Mucosa of stomach (tissue), 1 donor: Measurements from ENCODE around the gene BRD8.

Experiments
- H3K27me3 ChIP-seq: one replicate; pipeline ENCODE4 v1.7.0; 2013; ENCODE audit warnings: mild to moderate bottlenecking, low read length; ENCODE audit not compliant: control insufficient read depth, insufficient read depth
- H3K36me3 ChIP-seq: one replicate; pipeline ENCODE4 v1.7.0; 2013; ENCODE audit warnings: low read length; ENCODE audit not compliant: control insufficient read depth, insufficient read depth
- H3K4me1 ChIP-seq: one replicate; pipeline ENCODE4 v1.7.0; 2013; ENCODE audit warnings: mild to moderate bottlenecking, low read length; ENCODE audit not compliant: control insufficient read depth, insufficient read depth
- H3K4me3 ChIP-seq: one replicate; pipeline ENCODE4 v1.7.0; 2013; ENCODE audit warnings: low read length
- H3K9ac ChIP-seq: one replicate; pipeline ENCODE4 v1.7.0; 2013; ENCODE audit warnings: mild to moderate bottlenecking, low read length, moderate library complexity
- H3K9me3 ChIP-seq: one replicate; pipeline ENCODE4 v1.7.0; 2013; ENCODE audit warnings: mild to moderate bottlenecking, low read length, moderate library complexity; ENCODE audit not compliant: control insufficient read depth
- donor health status: Pancreatic carcinoma.

BRD8 gene

DNA sequence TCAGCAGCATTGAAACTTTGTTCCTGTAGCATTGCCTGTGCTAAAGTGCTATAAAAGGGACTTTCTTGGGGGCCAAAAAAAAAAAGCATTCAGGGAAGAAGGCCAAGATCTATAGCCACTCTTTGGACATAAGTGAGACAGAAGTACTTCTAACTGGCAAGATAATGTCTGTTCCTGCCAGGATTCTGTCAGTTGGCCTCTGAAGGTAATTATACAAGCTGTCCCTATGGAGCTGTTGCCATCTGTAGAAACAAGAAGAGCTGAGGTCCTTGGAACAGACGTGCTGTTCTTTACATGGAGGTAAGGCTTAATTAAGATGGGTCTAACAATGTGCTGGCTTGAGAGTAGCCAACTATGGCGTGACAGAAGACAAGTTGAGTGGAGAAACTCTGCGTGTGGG, 10.2 kb upstream of the BRD8 start:
- no peak overlapping the region for H3K9ac ChIP-seq
- no peaks in the 10 kb centered on the region for H3K9me3 ChIP-seq
- no peaks in the 10 kb centered on the region for H3K4me1 ChIP-seq
- H3K4me3 ChIP-seq: no peak overlapping the region
- H3K27me3 ChIP-seq: no peaks in the 10 kb centered on the region
- H3K36me3 ChIP-seq: no peaks in the 10 kb centered on the region

- Histone ChIP-seq H3K27me3 (no peaks in the 10 kb centered on the region), H3K36me3 (no peaks in the 10 kb centered on the region), H3K4me3 (no peak overlapping the region), H3K9ac (no peak overlapping the region), H3K9me3 (no peaks in the 10 kb centered on the region), H3K4me1 (no peaks in the 10 kb centered on the region)
Measured at GRCh38 chr5:138186002-138186447, 7.6 kb upstream of the BRD8 start.

DNA sequence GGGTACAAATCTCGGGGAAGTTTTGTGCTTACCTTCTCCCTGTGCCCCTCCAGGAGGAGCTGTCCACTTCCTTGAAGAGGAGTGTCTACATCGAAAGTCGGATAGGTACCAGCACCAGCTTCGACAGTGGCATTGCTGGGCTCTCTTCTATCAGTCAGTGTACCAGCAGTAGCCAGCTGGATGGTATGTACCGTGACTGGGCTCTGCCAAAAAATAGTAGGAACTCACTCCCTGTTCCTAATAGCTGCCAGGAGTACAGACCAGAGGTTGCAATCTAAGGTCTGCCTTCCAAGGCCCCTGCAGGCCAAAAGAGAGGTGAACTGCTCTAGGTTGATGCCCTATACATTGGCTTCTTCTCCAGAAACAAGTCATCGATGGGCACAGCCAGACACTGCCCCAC, 4.4 kb upstream of the BRD8 start:
- no peak overlapping the region for H3K9ac ChIP-seq
- H3K27me3 ChIP-seq: no peaks in the 10 kb centered on the region
- no peak overlapping the region for H3K4me3 ChIP-seq
- no peaks in the 10 kb centered on the region for H3K9me3 ChIP-seq
- H3K4me1 ChIP-seq: peaks cover 12% of the 10 kb centered on the region
- H3K36me3 ChIP-seq: no peaks in the 10 kb centered on the region

DNA sequence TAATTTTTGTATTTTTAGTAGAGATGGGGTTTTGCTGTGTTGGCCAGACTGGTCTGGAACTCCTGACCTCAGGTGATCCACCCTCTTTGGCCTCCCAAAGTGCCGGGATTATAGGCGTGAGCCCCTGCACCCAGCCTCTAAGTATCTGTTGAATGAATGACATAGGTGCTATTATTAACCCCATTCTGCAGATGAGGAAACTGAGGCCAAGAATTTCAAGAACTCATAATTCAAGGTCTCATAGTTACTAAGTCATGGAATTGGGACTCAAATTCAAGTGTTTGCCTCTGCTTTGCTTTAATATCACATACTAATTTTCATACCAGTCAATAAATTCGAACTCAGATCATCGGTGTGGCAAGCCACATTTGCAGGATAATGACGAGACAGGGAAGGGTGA, 2.4 kb upstream of the BRD8 start:
- Histone ChIP-seq H3K4me3 (no peak overlapping the region), H3K9ac (no peak overlapping the region), H3K4me1 (peaks cover 12% of the 10 kb centered on the region), H3K9me3 (no peaks in the 10 kb centered on the region), H3K27me3 (no peaks in the 10 kb centered on the region), H3K36me3 (no peaks in the 10 kb centered on the region)

- no peak overlapping the region for H3K9ac ChIP-seq
- peaks cover 12% of the 10 kb centered on the region for H3K4me1 ChIP-seq
- H3K36me3 ChIP-seq: no peaks in the 10 kb centered on the region
- no peak overlapping the region for H3K4me3 ChIP-seq
- H3K27me3 ChIP-seq: no peaks in the 10 kb centered on the region
- H3K9me3 ChIP-seq: no peaks in the 10 kb centered on the region
Measured at GRCh38 chr5:138180183-138180782, 1.9 kb upstream of the BRD8 start.

GRCh38 chr5:138179277-138179857, 937 bp upstream of the BRD8 start:
- peak overlapping the region; percentile 24 for H3K9ac ChIP-seq

DNA sequence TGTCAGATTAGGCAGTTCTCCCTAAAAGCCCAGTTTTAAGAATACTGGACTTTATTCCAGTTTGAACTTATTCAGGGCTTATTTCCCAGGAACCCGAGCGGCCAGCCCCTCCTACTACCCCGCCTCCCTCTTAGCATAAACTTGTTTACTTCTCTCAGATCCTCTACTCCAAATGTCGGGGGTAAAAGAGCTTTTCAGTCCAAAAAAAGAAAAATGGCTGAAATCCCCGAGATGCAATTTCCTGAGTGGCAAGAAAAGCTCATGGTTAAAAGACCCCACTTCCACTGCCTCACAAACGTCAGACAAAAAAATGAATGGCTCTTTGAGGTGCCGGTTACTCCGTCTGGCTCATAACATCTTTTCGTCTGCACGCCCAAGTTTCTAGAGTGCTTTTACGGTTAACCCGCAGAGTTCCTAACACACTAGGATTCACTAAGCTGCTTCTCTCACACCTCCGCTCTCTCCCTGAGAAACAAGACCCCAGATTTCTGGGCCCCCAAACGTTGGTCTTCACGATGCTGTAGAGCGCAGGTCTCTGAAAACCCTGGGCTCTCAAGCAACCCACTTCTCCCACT, 402 bp downstream of the BRD8 start:
- Histone ChIP-seq H3K27me3 (no peaks in the 10 kb centered on the region), H3K4me3 (peak overlapping the region; percentile 93), H3K9me3 (no peaks in the 10 kb centered on the region), H3K36me3 (no peaks in the 10 kb centered on the region), H3K4me1 (peaks cover 12% of the 10 kb centered on the region), H3K9ac (peak overlapping the region; percentile 73)

More at GRCh38 chr5:138179277-138179857, 937 bp upstream of the BRD8 start:
- H3K36me3 ChIP-seq: no peaks in the 10 kb centered on the region
- H3K27me3 ChIP-seq: no peaks in the 10 kb centered on the region
- peak overlapping the region; percentile 12 for H3K4me3 ChIP-seq
- no peaks in the 10 kb centered on the region for H3K9me3 ChIP-seq
- peaks cover 12% of the 10 kb centered on the region for H3K4me1 ChIP-seq

DNA sequence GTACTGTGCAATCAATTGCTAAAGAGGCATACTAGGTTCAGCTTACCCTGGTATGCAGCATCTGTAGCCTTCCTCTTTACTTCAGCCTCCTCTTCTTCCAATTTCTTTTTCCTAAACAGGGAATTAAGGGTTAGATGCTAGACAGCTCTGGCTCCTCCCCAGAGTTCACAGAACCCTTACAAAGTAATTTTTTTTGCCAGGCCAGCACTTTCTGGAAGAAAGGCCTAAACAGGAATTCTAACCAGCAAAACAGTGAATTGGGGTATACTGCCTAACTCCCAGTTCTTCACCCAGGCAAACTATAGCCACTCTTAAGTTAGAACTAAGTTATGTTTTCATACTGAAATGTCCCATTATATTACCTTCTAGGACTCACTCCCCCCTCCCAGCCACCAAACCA, 8.1 kb downstream of the BRD8 start:
- no peak overlapping the region for H3K9ac ChIP-seq

DNA sequence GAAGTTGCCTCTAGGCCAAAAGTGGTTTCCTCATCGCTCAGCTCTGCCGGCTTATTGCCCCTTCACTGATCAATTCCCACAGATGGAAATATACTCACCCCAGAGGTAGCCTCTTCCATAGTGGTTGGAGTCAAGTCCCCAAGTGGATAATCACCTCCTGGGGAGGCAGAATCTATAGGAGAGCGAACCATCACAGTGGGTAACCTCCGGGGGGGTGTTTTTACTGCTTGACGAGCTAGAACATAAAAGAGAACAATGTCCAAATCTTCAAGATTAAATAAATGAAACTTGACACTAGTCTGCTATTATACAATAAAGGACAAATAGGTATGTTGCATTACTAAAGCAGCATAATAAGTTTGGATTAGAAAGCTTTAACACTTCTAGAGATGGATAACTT, 9.3 kb downstream of the BRD8 start:
- peaks cover 15% of the 10 kb centered on the region for H3K36me3 ChIP-seq
- no peak overlapping the region for H3K4me3 ChIP-seq
- H3K9me3 ChIP-seq: no peaks in the 10 kb centered on the region
- H3K27me3 ChIP-seq: no peaks in the 10 kb centered on the region
- H3K9ac ChIP-seq: no peak overlapping the region
- no peaks in the 10 kb centered on the region for H3K4me1 ChIP-seq

More for the DNA sequence above, 8.1 kb downstream of the BRD8 start:
- no peak overlapping the region for H3K4me3 ChIP-seq
- H3K4me1 ChIP-seq: no peaks in the 10 kb centered on the region
- no peaks in the 10 kb centered on the region for H3K9me3 ChIP-seq
- no peaks in the 10 kb centered on the region for H3K27me3 ChIP-seq
- H3K36me3 ChIP-seq: peaks cover 5% of the 10 kb centered on the region

- Histone ChIP-seq H3K4me3 (no peak overlapping the region), H3K9me3 (no peaks in the 10 kb centered on the region), H3K4me1 (no peaks in the 10 kb centered on the region), H3K9ac (no peak overlapping the region), H3K27me3 (no peaks in the 10 kb centered on the region), H3K36me3 (peaks cover 23% of the 10 kb centered on the region)
Measured at GRCh38 chr5:138163721-138164120, 14.7 kb downstream of the BRD8 start.

DNA sequence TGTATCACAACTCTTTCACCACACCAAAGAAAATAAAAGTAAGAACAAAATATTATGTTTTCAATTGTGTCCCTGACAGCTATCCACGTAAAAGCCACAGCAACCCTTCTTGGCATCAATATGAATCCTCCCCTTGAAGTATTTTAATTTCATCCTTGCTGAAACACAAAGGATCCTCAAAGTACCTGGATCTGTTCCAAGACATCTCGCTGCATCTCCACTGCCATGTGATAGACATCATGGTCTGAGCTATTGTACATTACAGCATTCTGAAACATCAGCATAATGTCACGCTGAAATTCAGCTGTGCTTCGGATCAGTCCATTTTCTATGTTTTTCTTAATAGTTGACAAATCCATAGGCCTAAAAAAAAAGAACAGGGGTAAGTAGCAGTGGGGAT, 17.7 kb downstream of the BRD8 start:
- H3K36me3 ChIP-seq: peaks cover 25% of the 10 kb centered on the region
- no peaks in the 10 kb centered on the region for H3K4me1 ChIP-seq
- H3K4me3 ChIP-seq: no peak overlapping the region
- no peak overlapping the region for H3K9ac ChIP-seq
- H3K9me3 ChIP-seq: no peaks in the 10 kb centered on the region
- no peaks in the 10 kb centered on the region for H3K27me3 ChIP-seq

DNA sequence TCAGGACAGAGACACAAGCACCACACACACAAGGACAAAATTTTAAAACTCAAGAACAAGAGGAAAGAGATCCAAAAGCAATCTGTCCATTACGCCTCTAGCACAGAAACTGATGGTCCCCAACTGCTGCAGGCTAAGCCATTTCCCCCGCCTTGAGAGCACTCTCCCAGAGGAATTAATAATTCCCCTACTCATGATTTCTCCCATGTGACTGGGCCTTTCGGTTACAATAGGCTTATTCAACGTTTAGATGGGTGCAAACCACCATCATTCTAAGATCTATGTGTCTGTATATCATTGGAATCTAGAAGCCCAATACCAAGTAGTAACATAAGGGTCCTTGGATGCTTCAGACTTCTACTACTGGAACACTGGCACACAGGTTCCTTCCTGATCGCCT, 18.8 kb downstream of the BRD8 start:
- no peaks in the 10 kb centered on the region for H3K9me3 ChIP-seq
- H3K4me1 ChIP-seq: no peaks in the 10 kb centered on the region
- H3K9ac ChIP-seq: no peak overlapping the region
- H3K36me3 ChIP-seq: peaks cover 21% of the 10 kb centered on the region
- no peaks in the 10 kb centered on the region for H3K27me3 ChIP-seq
- H3K4me3 ChIP-seq: no peak overlapping the region
